Liver (tissue), 9 donors: ENCODE data around the gene MYOCOS. TPM values are rescaled to one million over a fixed set of nuclear protein-coding genes. Genes with fewer than 3 reads are reported as not detected.

Experiments
- DNase-seq: peaks from one replicate; pipeline ENCODE4 v3.0.0-alpha.2; 2017; ENCODE audit warnings: low spot score
- H3K27ac ChIP-seq, 2 donors: one replicate each; pipeline ENCODE4 v1.7.0; 2013; ENCODE audit warnings: inconsistent platforms in 2 of 2, low read length in 2 of 2, control low read depth in 1 of 2, low read depth in 1 of 2, mild to moderate bottlenecking in 1 of 2
- H3K27me3 ChIP-seq, 4 donors: one replicate each; pipeline versions ENCODE4 v1.6.1 to v1.7.0; 2013; ENCODE audit warnings: low read length in 3 of 4, inconsistent platforms in 1 of 4, mild to moderate bottlenecking in 1 of 4, moderate library complexity in 1 of 4; ENCODE audit not compliant: control insufficient read depth in 4 of 4, insufficient read depth in 4 of 4
- H3K36me3 ChIP-seq, 4 donors: one replicate each; pipeline versions ENCODE4 v1.6.1 to v1.7.0; 2013; ENCODE audit warnings: low read length in 3 of 4, mild to moderate bottlenecking in 3 of 4, low read depth in 1 of 4, moderate library complexity in 1 of 4; ENCODE audit not compliant: control insufficient read depth in 4 of 4, insufficient read depth in 3 of 4
- H3K4me1 ChIP-seq, 4 donors: one replicate each; pipeline versions ENCODE4 v1.6.1 to v1.7.0; 2013; ENCODE audit warnings: low read length in 3 of 4, mild to moderate bottlenecking in 3 of 4, moderate library complexity in 1 of 4; ENCODE audit not compliant: control insufficient read depth in 4 of 4, insufficient read depth in 4 of 4
- H3K4me3 ChIP-seq, 3 donors: one replicate each; pipeline versions ENCODE4 v1.6.1 to v1.7.0; 2013; ENCODE audit warnings: low read length in 3 of 3, control low read depth in 1 of 3, low read depth in 1 of 3, mild to moderate bottlenecking in 1 of 3
- H3K9ac ChIP-seq, 2 donors: one replicate each; pipeline ENCODE4 v1.7.0; 2013; ENCODE audit warnings: low read length in 2 of 2, mild to moderate bottlenecking in 2 of 2, moderate library complexity in 2 of 2, control low read depth in 1 of 2, low read depth in 1 of 2
- H3K9me3 ChIP-seq, 4 donors: one replicate each; pipeline versions ENCODE4 v1.6.1 to v1.7.0; 2013; ENCODE audit warnings: low read length in 3 of 4; ENCODE audit not compliant: control insufficient read depth in 4 of 4
- EGR1 ChIP-seq, 2 donors: IDR thresholded peaks; 2 replicates each; pipeline ENCODE4 v1.6.1; 2016 to 2018; ENCODE audit warnings: antibody characterized with exemption in 2 of 2, low read depth in 2 of 2
- FOXA1 ChIP-seq: IDR thresholded peaks from 2 replicates; pipeline ENCODE4 v1.6.1; 2016; ENCODE audit warnings: antibody characterized with exemption
- FOXA2 ChIP-seq: IDR thresholded peaks from 2 replicates; pipeline ENCODE4 v1.6.1; 2016; ENCODE audit warnings: antibody characterized with exemption
- GABPA ChIP-seq, 2 donors: IDR thresholded peaks in 1 of 2; conservative IDR thresholded peaks in 1 of 2; 2 replicates each; pipeline ENCODE4 v1.6.1; 2016; ENCODE audit warnings: antibody characterized with exemption in 2 of 2, mild to moderate bottlenecking in 1 of 2, moderate library complexity in 1 of 2
- HNF4A ChIP-seq, 2 donors: conservative IDR thresholded peaks; 2 replicates each; pipeline ENCODE4 v1.6.1; 2016; ENCODE audit warnings: antibody characterized with exemption in 2 of 2, mild to moderate bottlenecking in 2 of 2
- HNF4G ChIP-seq: IDR thresholded peaks from 2 replicates; pipeline ENCODE4 v1.6.1; 2016; ENCODE audit warnings: antibody characterized with exemption
- JUND ChIP-seq, 2 donors: IDR thresholded peaks; 2 replicates each; pipeline ENCODE4 v1.6.1; 2016; ENCODE audit warnings: antibody characterized with exemption in 2 of 2
- NR2F2 ChIP-seq: IDR thresholded peaks from 2 replicates; pipeline ENCODE4 v1.6.1; 2016; ENCODE audit warnings: antibody characterized with exemption
- RAD21 ChIP-seq, 2 donors: IDR thresholded peaks; 2 replicates each; pipeline ENCODE4 v1.6.1; 2016; ENCODE audit warnings: antibody characterized with exemption in 2 of 2, mild to moderate bottlenecking in 2 of 2
- RXRA ChIP-seq, 2 donors: IDR thresholded peaks; 2 replicates each; pipeline ENCODE4 v1.6.1; 2017 to 2018; ENCODE audit warnings: antibody characterized with exemption in 2 of 2, mild to moderate bottlenecking in 1 of 2
- SP1 ChIP-seq: IDR thresholded peaks from 2 replicates; pipeline ENCODE4 v1.6.1; 2018; ENCODE audit warnings: antibody characterized with exemption, mild to moderate bottlenecking
- TAF1 ChIP-seq: conservative IDR thresholded peaks from 2 replicates; pipeline ENCODE4 v1.6.1; 2016; ENCODE audit warnings: antibody characterized with exemption, mild to moderate bottlenecking
- YY1 ChIP-seq: IDR thresholded peaks from 2 replicates; pipeline ENCODE4 v1.6.1; 2016; ENCODE audit warnings: antibody characterized with exemption, mild to moderate bottlenecking
- WGBS: extraction: QIAGEN DNeasy Blood & Tissue Kit; methylation state at CpG from one replicate; pipeline ENCODE4 v1.1.7; 2013; 5-methylcytosine and 5-hydroxymethylcytosine counted together
- polyA plus RNA-seq, 2 donors: library from polyadenylated mRNA; stranded (reverse) in 1 of 2; unstranded in 1 of 2; fragments of 200-250 nt in 1 of 2; fragments of >200 nt in 1 of 2; fragmentation: Nextera tagmentation in 1 of 2; extraction: Ambion mirVana in 1 of 2; gene quantifications; one replicate each; pipeline versions ENCODE4 v1.2.1 to v1.2.3, GENCODE V29; 2013 to 2015
- total RNA-seq, 2 donors: library from RNA; depleted of rRNA; stranded (reverse); fragments of >200 nt; gene quantifications; one replicate each; pipeline ENCODE4 v1.2.3, GENCODE V29; 2014
- TF ChIP-seq, protein P1 (sequence below): IDR thresholded peaks from 2 replicates; pipeline ENCODE4 v1.6.1; 2016; ENCODE audit warnings: antibody characterized with exemption
- TF ChIP-seq, protein P2 (sequence below): IDR thresholded peaks from 2 replicates; pipeline ENCODE4 v1.6.1; 2016; ENCODE audit warnings: antibody characterized with exemption
- TF ChIP-seq, protein P3 (sequence below): fragments of 150-350 bp; IDR thresholded peaks from 2 replicates; pipeline ENCODE4 v1.5.1; 2017; ENCODE audit warnings: improper control_type of control experiment, low read depth, low read length; ENCODE audit not compliant: missing input control
- TF ChIP-seq, protein P4 (sequence below): IDR thresholded peaks from 2 replicates; pipeline ENCODE4 v1.6.1; 2016; ENCODE audit warnings: antibody characterized with exemption
- TF ChIP-seq, protein P5 (sequence below): IDR thresholded peaks from 2 replicates; pipeline ENCODE4 v1.6.1; 2016; ENCODE audit warnings: antibody characterized with exemption, mild to moderate bottlenecking
- donor health status: healthy.
- donor health status: healthy.
- donor health status: healthy.
- donor health status: healthy.
- donor health status: healthy.

The MYOCOS gene
- total and polyA plus RNA-seq, 4 donors = 0.08 TPM; not detected in 3

DNA sequence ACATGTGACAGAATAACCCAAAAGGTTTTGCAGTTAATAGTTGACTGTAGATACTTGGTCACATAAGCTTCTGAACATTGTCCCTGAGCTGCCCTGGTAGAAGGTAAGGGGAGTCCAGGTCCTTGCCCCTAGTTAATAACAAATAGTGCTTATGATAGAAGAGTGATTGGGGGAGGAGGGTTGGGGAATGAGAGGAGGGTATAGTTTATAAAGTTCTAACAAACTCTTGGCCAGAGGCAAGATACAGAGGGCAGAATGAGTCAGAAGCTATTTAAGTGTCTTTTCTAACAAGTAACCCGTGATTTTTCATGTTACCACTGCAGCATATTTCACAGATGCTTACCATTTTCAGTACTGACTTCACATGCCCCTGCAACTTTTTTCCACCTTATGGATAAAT lies 26.7 kb upstream of the MYOCOS start:
- peak overlapping the region; percentile 64 to 78 for H3K27ac ChIP-seq
- H3K9me3 ChIP-seq = no peaks in the 10 kb centered on the region
- H3K27me3 ChIP-seq = no peaks in the 10 kb centered on the region
- H3K4me1 ChIP-seq = peaks cover 4 to 28% (median 15%) of the 10 kb centered on the region in 4 donors
- no peak overlapping the region for H3K9ac ChIP-seq
- no peak overlapping the region for H3K4me3 ChIP-seq
- no peak for DNase-seq
- 29% methylated on average over 1 of the region's 1 CpG for WGBS
- peaks cover 5 to 24% (median 13%) of the 10 kb centered on the region in 4 donors for H3K36me3 ChIP-seq
- no peak for TF ChIP-seq HNF4G
- TF ChIP-seq HNF4A (conservative IDR thresholded peaks at IDR 0.05) = peak; percentile 16 to 38
- TF ChIP-seq, protein P1, sequence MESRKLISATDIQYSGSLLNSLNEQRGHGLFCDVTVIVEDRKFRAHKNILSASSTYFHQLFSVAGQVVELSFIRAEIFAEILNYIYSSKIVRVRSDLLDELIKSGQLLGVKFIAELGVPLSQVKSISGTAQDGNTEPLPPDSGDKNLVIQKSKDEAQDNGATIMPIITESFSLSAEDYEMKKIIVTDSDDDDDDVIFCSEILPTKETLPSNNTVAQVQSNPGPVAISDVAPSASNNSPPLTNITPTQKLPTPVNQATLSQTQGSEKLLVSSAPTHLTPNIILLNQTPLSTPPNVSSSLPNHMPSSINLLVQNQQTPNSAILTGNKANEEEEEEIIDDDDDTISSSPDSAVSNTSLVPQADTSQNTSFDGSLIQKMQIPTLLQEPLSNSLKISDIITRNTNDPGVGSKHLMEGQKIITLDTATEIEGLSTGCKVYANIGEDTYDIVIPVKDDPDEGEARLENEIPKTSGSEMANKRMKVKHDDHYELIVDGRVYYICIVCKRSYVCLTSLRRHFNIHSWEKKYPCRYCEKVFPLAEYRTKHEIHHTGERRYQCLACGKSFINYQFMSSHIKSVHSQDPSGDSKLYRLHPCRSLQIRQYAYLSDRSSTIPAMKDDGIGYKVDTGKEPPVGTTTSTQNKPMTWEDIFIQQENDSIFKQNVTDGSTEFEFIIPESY = no peak
- peak in 1 of 2 donors; percentile 20 for TF ChIP-seq RXRA (IDR thresholded peaks at IDR 0.05)
- TF ChIP-seq, protein P2, sequence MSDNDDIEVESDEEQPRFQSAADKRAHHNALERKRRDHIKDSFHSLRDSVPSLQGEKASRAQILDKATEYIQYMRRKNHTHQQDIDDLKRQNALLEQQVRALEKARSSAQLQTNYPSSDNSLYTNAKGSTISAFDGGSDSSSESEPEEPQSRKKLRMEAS = no peak
- TF ChIP-seq YY1 = no peak
- TF ChIP-seq JUND (IDR thresholded peaks at IDR 0.05) = peak in 1 of 2 donors; percentile 33
- TF ChIP-seq FOXA1 = no peak
- TF ChIP-seq FOXA2 = no peak
- TF ChIP-seq SP1 = peak; percentile 17
- no peak for TF ChIP-seq GABPA (IDR thresholded peaks at IDR 0.05 in 1 of 2, conservative IDR thresholded peaks at IDR 0.05 in 1 of 2)
- TF ChIP-seq, protein P3, sequence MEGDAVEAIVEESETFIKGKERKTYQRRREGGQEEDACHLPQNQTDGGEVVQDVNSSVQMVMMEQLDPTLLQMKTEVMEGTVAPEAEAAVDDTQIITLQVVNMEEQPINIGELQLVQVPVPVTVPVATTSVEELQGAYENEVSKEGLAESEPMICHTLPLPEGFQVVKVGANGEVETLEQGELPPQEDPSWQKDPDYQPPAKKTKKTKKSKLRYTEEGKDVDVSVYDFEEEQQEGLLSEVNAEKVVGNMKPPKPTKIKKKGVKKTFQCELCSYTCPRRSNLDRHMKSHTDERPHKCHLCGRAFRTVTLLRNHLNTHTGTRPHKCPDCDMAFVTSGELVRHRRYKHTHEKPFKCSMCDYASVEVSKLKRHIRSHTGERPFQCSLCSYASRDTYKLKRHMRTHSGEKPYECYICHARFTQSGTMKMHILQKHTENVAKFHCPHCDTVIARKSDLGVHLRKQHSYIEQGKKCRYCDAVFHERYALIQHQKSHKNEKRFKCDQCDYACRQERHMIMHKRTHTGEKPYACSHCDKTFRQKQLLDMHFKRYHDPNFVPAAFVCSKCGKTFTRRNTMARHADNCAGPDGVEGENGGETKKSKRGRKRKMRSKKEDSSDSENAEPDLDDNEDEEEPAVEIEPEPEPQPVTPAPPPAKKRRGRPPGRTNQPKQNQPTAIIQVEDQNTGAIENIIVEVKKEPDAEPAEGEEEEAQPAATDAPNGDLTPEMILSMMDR = no peak
- TF ChIP-seq EGR1 (IDR thresholded peaks at IDR 0.05; ENCODE audit: low read depth in 2 of 2) = no peak
- no peak for TF ChIP-seq RAD21 (IDR thresholded peaks at IDR 0.05)
- TF ChIP-seq TAF1 = no peak
- TF ChIP-seq, protein P4, sequence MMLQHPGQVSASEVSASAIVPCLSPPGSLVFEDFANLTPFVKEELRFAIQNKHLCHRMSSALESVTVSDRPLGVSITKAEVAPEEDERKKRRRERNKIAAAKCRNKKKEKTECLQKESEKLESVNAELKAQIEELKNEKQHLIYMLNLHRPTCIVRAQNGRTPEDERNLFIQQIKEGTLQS = peak; percentile 30
- no peak for TF ChIP-seq NR2F2
- TF ChIP-seq, protein P5, sequence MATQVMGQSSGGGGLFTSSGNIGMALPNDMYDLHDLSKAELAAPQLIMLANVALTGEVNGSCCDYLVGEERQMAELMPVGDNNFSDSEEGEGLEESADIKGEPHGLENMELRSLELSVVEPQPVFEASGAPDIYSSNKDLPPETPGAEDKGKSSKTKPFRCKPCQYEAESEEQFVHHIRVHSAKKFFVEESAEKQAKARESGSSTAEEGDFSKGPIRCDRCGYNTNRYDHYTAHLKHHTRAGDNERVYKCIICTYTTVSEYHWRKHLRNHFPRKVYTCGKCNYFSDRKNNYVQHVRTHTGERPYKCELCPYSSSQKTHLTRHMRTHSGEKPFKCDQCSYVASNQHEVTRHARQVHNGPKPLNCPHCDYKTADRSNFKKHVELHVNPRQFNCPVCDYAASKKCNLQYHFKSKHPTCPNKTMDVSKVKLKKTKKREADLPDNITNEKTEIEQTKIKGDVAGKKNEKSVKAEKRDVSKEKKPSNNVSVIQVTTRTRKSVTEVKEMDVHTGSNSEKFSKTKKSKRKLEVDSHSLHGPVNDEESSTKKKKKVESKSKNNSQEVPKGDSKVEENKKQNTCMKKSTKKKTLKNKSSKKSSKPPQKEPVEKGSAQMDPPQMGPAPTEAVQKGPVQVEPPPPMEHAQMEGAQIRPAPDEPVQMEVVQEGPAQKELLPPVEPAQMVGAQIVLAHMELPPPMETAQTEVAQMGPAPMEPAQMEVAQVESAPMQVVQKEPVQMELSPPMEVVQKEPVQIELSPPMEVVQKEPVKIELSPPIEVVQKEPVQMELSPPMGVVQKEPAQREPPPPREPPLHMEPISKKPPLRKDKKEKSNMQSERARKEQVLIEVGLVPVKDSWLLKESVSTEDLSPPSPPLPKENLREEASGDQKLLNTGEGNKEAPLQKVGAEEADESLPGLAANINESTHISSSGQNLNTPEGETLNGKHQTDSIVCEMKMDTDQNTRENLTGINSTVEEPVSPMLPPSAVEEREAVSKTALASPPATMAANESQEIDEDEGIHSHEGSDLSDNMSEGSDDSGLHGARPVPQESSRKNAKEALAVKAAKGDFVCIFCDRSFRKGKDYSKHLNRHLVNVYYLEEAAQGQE = no peak
